Measurements from ENCODE around the gene OTUD7B.

- TF ChIP-seq, protein P1, sequence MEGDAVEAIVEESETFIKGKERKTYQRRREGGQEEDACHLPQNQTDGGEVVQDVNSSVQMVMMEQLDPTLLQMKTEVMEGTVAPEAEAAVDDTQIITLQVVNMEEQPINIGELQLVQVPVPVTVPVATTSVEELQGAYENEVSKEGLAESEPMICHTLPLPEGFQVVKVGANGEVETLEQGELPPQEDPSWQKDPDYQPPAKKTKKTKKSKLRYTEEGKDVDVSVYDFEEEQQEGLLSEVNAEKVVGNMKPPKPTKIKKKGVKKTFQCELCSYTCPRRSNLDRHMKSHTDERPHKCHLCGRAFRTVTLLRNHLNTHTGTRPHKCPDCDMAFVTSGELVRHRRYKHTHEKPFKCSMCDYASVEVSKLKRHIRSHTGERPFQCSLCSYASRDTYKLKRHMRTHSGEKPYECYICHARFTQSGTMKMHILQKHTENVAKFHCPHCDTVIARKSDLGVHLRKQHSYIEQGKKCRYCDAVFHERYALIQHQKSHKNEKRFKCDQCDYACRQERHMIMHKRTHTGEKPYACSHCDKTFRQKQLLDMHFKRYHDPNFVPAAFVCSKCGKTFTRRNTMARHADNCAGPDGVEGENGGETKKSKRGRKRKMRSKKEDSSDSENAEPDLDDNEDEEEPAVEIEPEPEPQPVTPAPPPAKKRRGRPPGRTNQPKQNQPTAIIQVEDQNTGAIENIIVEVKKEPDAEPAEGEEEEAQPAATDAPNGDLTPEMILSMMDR (IDR thresholded peaks at IDR 0.05), result no peak
- no peak for TF ChIP-seq POLR2A (IDR thresholded peaks at IDR 0.05)
These were observed 84.8 kb downstream of the OTUD7B start for GRCh38 chr1:149925751-149926150.
